SU-DHL-6 (cell line): ENCODE data around the gene EFCAB11.

Source experiments
- EZH2phosphoT487 ChIP-seq: fragments of 200-600 bp; sonication (generic), shearing (Covaris generic); conservative IDR thresholded peaks from 2 replicates; pipeline ENCODE4 v1.6.1; 2018; ENCODE audit warnings: mild to moderate bottlenecking, antibody characterized with exemption, low read length, moderate library complexity, mixed read lengths
- TF ChIP-seq, protein P1 (sequence below): fragments of 200-600 bp; sonication (generic); IDR thresholded peaks from one replicate; pipeline ENCODE4 v1.5.1; 2017; ENCODE audit warnings: antibody characterized with exemption, mild to moderate bottlenecking, low read length, moderate library complexity; ENCODE audit not compliant: insufficient read depth, poor library complexity, severe bottlenecking

DNA sequence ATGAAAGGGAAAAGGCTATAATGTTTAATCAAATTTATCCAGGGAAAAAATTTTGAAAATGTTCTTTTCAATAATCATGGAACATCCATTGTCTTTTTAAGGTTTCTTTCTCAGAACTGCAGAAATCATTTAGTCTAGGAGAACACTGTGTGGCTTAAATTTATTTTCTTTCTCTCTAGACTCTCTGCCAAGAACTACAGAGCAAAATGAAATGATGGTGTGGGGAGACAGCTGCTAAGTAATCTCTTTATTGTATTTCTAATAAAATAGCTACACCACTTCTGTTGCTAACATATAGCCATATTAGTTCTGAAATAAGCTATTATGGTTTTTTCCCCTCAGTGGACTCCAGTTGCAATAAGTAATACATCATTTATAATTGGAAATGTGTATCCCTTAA lies 120.9 kb downstream of the EFCAB11 start:
- TF ChIP-seq EZH2phosphoT487: no peak
- TF ChIP-seq, protein P1, sequence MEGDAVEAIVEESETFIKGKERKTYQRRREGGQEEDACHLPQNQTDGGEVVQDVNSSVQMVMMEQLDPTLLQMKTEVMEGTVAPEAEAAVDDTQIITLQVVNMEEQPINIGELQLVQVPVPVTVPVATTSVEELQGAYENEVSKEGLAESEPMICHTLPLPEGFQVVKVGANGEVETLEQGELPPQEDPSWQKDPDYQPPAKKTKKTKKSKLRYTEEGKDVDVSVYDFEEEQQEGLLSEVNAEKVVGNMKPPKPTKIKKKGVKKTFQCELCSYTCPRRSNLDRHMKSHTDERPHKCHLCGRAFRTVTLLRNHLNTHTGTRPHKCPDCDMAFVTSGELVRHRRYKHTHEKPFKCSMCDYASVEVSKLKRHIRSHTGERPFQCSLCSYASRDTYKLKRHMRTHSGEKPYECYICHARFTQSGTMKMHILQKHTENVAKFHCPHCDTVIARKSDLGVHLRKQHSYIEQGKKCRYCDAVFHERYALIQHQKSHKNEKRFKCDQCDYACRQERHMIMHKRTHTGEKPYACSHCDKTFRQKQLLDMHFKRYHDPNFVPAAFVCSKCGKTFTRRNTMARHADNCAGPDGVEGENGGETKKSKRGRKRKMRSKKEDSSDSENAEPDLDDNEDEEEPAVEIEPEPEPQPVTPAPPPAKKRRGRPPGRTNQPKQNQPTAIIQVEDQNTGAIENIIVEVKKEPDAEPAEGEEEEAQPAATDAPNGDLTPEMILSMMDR: no peak
